NCI-H526 (cell line): Measurements from ENCODE around the gene ZNF155.

Source experiments
- DNase-seq, 2 experiments: peaks; one replicate each; lab custom pipeline; 2025; lab: John Stamatoyannopoulos, UW

The ZNF155 gene

DNA sequence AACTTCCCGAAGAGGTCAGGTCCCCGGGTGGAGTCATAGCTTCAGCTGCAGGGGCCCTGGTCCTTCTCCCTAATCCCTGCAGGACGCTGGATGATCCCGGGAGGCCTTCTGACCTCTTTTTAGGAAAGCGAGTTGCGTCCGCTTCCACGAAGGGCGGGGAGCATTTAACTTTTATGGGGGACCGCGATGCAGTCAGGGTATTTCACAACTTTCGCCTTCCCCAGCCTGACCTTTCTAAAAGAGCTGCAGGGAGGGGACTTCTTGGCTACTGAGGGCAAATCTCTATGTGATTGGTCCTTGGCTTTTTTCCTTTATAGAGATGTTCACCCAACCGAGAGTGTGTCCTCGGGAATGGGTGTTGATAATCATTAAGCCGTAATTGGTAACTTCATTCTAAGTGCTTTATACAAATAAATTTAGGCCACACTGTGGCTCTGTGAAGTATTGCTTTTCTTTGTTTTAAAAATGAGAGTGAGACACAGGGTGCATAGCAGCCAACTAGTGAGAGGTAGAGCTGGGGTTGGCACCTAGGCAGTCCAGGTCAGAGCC lies 19.5 kb downstream of the ZNF155 start:
- DNase-seq, result peak in 1 of 2 experiments; percentile 39

DNA sequence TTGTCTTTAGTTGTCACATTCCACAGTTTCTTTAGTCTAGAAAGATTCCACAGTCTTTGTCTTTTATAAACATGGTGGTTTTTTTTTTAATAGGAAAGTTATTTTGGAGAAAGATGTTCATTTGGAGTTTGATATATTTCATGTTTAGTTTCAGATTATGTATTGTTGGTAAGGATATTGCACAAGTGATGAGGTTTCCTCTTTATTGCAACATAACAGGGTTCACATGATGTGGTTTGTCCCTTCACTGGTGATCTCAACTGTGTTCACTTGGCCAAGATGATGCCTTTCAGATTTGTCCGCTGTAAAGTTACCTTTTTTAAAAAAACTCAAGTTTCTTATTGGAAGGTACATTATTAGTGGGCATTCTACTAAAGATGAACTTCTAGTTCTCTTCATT lies 22.0 kb downstream of the ZNF155 start:
- DNase-seq, result no peak

DNA sequence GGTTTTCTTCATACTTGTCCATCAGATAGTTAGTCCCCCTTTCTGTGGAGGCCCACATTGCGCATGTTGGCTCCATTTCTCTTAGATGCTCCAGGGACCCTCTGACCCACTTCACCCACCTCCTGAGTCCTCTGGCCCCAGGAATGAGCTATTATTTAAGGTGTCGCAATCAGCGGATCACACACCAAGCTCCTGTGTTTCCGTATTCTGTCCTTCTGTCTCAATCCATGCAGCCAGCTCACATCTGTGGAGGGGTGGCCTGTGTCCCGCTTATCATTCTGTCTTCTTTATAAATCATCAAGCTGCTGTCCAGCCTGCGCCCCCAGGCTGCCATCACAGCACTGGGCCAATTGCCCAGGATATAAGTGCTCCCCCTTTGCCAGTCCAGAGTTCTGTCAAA lies 23.5 kb downstream of the ZNF155 start:
- DNase-seq, result no peak

DNA sequence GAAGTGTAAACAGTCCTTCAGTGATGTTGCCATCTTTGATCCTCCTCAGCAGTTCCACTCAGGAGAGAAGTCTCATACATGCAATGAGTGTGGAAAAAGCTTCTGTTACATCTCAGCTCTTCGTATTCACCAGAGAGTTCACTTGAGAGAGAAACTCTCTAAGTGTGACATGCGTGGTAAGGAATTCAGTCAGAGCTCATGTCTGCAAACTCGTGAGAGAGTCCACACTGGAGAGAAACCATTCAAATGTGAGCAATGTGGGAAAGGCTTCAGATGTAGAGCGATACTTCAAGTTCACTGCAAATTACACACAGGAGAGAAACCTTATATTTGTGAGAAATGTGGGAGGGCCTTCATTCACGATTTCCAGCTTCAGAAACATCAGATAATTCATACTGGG lies 26.5 kb downstream of the ZNF155 start:
- DNase-seq, result no peak

DNA sequence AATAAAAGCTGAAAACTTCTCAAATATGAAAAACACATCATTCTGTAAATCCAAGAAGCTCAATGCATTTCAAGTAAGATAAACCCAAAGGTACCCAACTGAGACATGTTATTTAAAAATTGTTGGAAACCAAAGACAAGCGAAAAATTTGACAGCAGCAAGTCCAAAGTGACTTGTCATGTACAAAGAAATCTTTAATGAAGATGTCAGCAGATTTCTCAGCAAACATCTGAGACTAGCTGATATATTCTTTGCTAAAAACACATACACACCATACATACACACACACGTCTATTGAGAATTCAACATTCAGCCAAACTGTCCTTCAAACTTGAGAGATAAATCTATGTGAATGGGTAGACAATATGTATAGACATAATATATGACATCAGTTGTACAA lies 35.5 kb downstream of the ZNF155 start:
- DNase-seq, result no peak

DNA sequence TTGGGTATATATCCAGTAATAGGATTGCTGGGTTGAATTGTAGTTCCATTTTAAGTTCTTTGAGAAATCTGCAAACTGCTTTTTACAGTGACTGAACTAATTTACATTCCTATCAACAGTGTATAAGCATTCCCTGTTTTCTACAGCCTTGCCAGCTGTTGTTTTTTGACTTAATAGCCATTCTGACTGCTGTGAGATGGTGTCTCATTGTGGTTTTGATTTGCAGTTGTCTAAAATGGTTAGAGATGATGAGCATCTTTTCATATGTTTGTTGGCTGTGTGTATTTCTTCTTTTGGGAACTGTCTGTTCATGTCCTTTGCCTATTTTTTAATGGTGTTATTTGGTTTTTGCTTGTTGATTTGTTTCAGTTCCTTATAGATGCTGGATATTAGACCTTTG lies 37.2 kb downstream of the ZNF155 start:
- DNase-seq, result no peak

DNA sequence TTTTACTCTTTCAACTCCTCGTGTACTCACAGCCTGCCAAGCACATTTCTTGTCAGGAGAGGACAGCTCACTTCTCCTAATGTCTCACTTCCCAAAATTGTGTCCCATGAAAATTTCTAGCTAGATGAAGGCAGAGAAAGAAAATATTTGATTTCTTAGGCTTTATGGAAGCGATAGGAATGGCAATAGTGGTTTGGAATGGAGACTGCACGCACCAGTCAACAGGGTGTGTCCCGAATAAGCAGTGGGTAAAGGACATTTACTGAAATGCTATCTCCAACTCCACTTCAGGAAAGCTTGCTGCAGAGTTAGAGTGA lies 40.9 kb downstream of the ZNF155 start:
- no peak for DNase-seq

DNA sequence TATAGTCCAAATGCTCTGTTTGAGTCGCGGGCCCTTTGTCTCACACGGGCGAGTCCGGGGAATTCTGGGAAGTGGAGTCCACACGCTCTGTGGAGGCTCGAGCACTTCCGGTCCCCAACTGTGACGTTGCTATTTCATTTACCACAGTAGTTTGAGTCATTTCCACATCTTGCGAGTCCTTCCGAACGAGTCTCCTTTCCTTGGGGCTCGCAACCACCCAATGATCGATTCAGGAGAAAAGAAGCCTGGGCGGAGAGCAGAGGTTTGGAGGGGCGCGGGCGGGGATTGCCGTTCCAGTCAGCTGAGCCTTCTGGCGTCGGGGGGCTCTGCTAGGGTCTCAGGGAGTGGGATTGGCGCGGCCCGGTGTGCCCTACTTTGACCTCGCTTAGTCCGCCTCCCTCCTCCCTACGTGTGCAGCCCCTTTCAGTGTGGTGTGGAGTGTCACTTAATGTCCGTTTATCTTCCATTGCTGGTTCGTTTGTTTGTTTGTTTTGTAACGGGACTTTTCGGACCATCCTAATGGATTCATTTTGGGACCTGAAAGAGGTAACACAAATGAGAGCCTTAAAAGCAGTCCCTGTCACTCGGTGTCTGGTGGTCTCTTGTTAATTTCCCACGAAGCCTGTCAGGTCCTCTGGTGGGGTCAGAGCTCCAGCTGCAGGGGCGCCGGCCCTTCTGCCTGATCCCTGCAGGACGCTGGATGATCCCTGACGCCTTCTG lies 41.4 kb downstream of the ZNF155 start, which contains the start of gene ZNF222:
Gene ZNF222 (plus strand): TSS at position 163 of the 720 bp plus-strand sequence. CDS start 58 bp downstream, at position 221.
- DNase-seq, result peak; percentile 77 to 90

DNA sequence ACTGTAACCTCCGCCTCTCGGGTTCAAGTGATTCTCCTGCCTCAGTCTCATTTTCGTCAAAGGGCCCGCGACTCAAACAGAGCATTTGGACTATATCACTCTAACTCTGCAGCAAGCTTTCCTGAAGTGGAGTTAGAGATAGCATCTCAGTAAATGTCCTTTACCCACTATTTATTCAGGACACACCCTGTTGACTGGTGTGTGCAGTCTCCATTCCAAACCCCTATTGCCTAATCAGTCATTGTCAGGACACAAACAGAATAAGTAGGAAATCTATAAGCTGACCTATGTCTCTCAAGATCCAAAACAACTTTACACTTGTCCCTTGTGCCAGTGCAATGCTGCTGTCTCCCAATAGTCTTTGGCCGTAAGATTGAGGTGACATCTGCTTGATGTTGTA lies 42.6 kb downstream of the ZNF155 start:
- DNase-seq, result no peak

DNA sequence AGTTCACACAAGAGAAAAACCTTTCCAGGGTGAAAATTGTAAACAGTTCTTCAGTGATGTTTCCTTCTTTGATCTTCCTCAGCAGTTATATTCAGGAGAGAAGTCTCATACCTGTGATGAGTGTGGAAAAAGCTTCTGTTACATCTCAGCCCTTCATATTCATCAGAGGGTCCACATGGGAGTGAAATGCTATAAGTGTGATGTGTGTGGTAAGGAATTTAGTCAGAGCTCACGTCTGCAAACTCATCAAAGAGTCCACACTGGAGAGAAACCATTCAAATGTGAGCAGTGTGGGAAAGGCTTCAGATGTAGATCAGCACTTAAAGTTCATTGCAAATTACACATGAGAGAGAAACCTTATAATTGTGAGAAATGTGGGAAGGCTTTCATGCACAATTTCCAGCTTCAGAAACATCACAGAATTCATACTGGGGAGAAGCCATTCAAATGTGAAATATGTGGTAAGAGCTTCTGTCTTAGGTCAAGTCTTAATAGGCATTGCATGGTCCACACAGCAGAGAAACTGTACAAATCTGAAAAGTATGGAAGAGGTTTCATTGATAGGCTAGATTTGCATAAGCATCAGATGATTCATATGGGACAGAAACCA lies 48.1 kb downstream of the ZNF155 start:
- DNase-seq, result no peak

DNA sequence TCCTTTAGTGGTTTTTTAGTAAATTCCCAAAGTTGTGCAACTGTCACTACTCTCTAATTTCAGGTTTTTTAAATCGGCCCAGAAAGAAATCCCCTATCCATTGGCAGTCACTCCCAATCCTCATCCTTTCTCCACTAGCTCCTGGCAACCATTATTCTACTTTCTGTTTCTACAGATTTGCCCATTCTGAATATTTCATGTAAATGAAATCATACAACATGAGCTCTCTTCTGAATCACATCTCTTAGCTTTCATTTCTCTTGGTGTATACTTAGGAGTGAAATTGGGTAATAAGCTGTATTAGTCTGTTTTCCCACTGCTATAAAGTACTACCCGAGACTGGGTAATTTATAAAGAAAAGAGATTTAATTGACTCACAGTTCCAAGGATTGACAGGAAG lies 58.2 kb downstream of the ZNF155 start:
- DNase-seq, result no peak
